MM.1S (cell line): ENCODE data around the gene ARL8B.
A peak's percentile ranks its signal among the peaks of the same experiment; 100 is the strongest.

ENCODE experiments used
- DNase-seq: peaks from one replicate; pipeline ENCODE4 v3.0.0-alpha.2; 2015
- H2AFZ ChIP-seq: fragments of 300-600 bp; sonication (generic); 2 replicates; pipeline ENCODE4 v1.6.0; 2016; ENCODE audit warnings: antibody characterized with exemption, low read length
- H3F3A ChIP-seq: fragments of 300-600 bp; sonication (generic); 2 replicates; pipeline ENCODE4 v1.6.1; 2016; ENCODE audit warnings: mild to moderate bottlenecking, antibody characterized with exemption, low read length, moderate library complexity, mixed read lengths; ENCODE audit not compliant: insufficient read depth
- H3K27ac ChIP-seq: fragments of 300-600 bp; sonication (generic); 2 replicates; pipeline ENCODE4 v1.5.1; 2016; ENCODE audit warnings: mild to moderate bottlenecking, low read length
- H3K27me3 ChIP-seq: fragments of 300-600 bp; sonication (generic); replicated peaks from 2 replicates; pipeline ENCODE4 v1.6.0; 2016; ENCODE audit warnings: low read length; ENCODE audit not compliant: insufficient read depth
- H3K36me3 ChIP-seq: fragments of 300-600 bp; sonication (generic); replicated peaks from 2 replicates; pipeline ENCODE4 v1.6.1; 2016; ENCODE audit warnings: mild to moderate bottlenecking, low read length, mixed read lengths; ENCODE audit not compliant: insufficient read depth
- H3K4me1 ChIP-seq: fragments of 300-600 bp; sonication (generic); 2 replicates; pipeline ENCODE4 v1.6.1; 2016; ENCODE audit warnings: low read length, mixed read lengths
- H3K4me2 ChIP-seq: fragments of 300-600 bp; sonication (generic); 2 replicates; pipeline ENCODE4 v1.6.0; 2016; ENCODE audit warnings: low read depth, low read length
- H3K4me3 ChIP-seq: fragments of 300-600 bp; sonication (generic); 2 replicates; pipeline ENCODE4 v1.5.1; 2016; ENCODE audit warnings: low read length, mixed read lengths
- H3K79me2 ChIP-seq: fragments of 300-600 bp; sonication (generic); 2 replicates; pipeline ENCODE4 v1.6.1; 2016; ENCODE audit warnings: mixed run types, low read length, mixed read lengths
- H3K9ac ChIP-seq: fragments of 300-600 bp; sonication (generic); 2 replicates; pipeline ENCODE4 v1.6.1; 2016; ENCODE audit warnings: low read length, mixed read lengths
- H3K9me2 ChIP-seq: fragments of 300-600 bp; sonication (generic); replicated peaks from 2 replicates; pipeline ENCODE4 v1.6.1; 2016; ENCODE audit warnings: mild to moderate bottlenecking, low read length, mixed read lengths; ENCODE audit not compliant: insufficient read depth
- H3K9me3 ChIP-seq: fragments of 300-600 bp; sonication (generic); replicated peaks from 2 replicates; pipeline ENCODE4 v1.6.1; 2016; ENCODE audit warnings: mild to moderate bottlenecking, low read length, mixed read lengths; ENCODE audit not compliant: insufficient read depth
- H4K20me1 ChIP-seq: fragments of 300-600 bp; sonication (generic); 2 replicates; pipeline ENCODE4 v1.6.1; 2016; ENCODE audit warnings: mild to moderate bottlenecking, low read length, moderate library complexity, mixed read lengths; ENCODE audit not compliant: insufficient read depth
- EZH2 ChIP-seq: fragments of 300-600 bp; sonication (generic); optimal IDR thresholded peaks from 2 replicates; pipeline ENCODE3; 2017; ENCODE audit warnings: low read depth, mild to moderate bottlenecking, antibody characterized with exemption, low read length, mixed read lengths
- EZH2phosphoT487 ChIP-seq: fragments of 300-600 bp; sonication (generic); IDR thresholded peaks from 2 replicates; pipeline ENCODE4 v1.6.1; 2018; ENCODE audit warnings: antibody characterized with exemption, low read length
- TF ChIP-seq, protein P1 (sequence below): fragments of 300-600 bp; sonication (generic); IDR thresholded peaks from 2 replicates; pipeline ENCODE4 v1.5.1; 2016; ENCODE audit warnings: antibody characterized with exemption, low read length, mixed read lengths

ARL8B gene

DNA sequence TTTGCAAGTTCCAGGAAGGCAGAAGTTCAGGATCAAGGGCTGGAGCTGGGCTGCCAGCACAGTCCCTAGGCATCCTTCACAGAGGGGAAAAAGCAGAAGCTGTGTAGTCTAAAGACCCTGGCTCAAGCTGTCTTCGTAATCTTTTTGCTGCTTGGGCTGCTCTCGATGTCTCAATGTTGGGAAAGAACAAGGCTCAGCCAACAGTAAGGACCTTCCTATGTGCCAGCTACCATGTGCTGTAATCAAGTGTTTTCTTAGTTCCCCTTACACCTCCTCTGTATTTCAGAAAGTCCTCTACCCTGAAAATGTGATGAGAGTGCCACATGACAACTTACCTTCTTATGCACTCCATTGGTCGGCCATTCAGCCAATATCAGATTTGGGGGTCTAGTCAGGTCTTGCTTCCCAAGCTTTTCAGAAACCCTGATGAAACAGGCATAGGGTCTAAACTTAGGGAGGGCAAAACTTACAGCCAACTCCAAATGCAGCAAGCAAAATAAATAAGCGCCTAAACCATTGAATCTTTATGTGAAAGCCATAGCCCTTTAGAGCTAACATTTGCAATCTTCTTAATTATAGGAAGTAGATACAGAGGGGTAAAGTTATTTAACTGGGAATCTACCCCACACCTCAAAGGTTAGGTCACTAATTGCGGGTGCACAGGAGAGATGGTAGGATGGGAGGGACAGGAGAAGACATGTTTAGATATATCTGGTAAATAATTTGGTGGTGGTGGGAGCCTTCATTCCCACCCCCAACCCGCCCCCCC, 64.2 kb downstream of the ARL8B start:
- Histone ChIP-seq H3K36me3 (no peaks in the 10 kb centered on the region), H3K4me2 (peak overlapping the region; percentile 65), H3K27ac (peak overlapping the region; percentile 80), H3K9me2 (no peaks in the 10 kb centered on the region), H2AFZ (no peak overlapping the region), H3K4me1 (peaks cover 45% of the 10 kb centered on the region), H3K9me3 (no peaks in the 10 kb centered on the region), H3F3A (peaks cover 73% of the 10 kb centered on the region), H3K9ac (peak overlapping the region; percentile 95), H3K4me3 (peak overlapping the region; percentile 78), H3K27me3 (no peaks in the 10 kb centered on the region), H4K20me1 (no peaks in the 10 kb centered on the region), H3K79me2 (peaks cover 78% of the 10 kb centered on the region)
- TF ChIP-seq, protein P1, sequence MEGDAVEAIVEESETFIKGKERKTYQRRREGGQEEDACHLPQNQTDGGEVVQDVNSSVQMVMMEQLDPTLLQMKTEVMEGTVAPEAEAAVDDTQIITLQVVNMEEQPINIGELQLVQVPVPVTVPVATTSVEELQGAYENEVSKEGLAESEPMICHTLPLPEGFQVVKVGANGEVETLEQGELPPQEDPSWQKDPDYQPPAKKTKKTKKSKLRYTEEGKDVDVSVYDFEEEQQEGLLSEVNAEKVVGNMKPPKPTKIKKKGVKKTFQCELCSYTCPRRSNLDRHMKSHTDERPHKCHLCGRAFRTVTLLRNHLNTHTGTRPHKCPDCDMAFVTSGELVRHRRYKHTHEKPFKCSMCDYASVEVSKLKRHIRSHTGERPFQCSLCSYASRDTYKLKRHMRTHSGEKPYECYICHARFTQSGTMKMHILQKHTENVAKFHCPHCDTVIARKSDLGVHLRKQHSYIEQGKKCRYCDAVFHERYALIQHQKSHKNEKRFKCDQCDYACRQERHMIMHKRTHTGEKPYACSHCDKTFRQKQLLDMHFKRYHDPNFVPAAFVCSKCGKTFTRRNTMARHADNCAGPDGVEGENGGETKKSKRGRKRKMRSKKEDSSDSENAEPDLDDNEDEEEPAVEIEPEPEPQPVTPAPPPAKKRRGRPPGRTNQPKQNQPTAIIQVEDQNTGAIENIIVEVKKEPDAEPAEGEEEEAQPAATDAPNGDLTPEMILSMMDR = no peak
- TF ChIP-seq EZH2phosphoT487 (no peak), EZH2 (no peak)
- DNase-seq = peak; percentile 45

DNA sequence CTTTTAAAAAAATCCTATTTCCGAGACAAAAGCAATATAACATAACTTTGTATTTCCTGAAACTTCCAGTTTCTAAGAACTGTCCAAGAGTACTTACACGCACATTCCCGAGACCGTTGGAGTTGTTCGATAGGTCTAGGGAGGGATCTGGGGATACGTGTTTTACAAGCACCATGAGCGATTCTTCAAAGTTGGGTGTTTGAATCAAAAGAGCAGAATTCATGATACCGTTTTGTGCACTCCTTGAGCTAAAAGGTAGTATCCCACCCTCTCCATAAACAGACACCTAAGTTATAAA, 64.7 kb downstream of the ARL8B start:
- peaks cover 74% of the 10 kb centered on the region for H3F3A ChIP-seq
- H3K4me1 ChIP-seq = peaks cover 43% of the 10 kb centered on the region
- TF ChIP-seq EZH2phosphoT487 = no peak
- no peak for TF ChIP-seq EZH2
- TF ChIP-seq, protein P1 = no peak
- H2AFZ ChIP-seq = no peak overlapping the region
- H3K79me2 ChIP-seq = peaks cover 82% of the 10 kb centered on the region
- no peaks in the 10 kb centered on the region for H3K9me2 ChIP-seq
- H3K4me3 ChIP-seq = peak overlapping the region; percentile 78
- H3K27ac ChIP-seq = peak overlapping the region; percentile 80
- no peaks in the 10 kb centered on the region for H3K27me3 ChIP-seq
- no peaks in the 10 kb centered on the region for H3K9me3 ChIP-seq
- H4K20me1 ChIP-seq = no peaks in the 10 kb centered on the region
- DNase-seq = no peak
- H3K9ac ChIP-seq = peak overlapping the region; percentile 95
- H3K36me3 ChIP-seq = no peaks in the 10 kb centered on the region
- peak overlapping the region; percentile 65 for H3K4me2 ChIP-seq

DNA sequence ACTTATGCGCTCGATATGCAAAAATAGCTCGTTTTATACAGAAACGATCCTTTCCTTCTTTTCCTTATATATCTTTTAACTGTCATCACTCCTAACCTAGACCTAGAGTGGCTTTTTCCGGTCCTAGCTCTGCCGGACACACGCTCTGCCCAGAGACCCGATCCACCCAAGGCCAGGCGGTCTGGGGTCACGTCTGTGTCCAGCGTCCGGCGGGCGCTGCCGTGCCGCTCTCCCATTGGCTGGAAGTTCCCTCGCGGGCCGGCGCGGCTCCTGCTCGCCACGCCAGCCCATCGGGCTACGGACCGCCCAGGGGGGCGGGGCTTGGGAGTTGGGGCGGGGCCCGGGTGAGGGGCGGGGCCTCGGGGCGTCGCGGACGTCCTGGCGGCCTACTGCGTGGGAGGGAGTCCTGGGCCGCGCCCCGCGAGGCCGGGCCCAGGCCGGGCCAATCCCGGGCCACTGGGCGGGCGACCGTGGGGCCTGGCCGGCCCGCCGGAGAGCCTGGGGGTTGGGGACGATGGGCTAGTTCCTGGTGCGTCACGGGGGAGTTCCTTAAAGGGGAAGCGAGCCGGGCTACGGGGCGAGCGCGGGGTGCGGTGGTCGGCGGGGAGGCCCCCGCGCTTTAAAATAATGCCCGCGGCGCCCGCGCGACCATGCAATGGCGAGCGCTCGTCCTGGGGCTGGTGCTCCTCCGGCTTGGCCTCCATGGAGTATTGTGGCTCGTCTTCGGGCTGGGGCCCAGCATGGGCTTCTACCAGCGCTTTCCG, 65.2 kb downstream of the ARL8B start, which contains the start of gene EDEM1:
Gene EDEM1, plus strand, starts transcription at position 552 of the 764 bp plus-strand sequence. Its CDS starts 99 bp downstream, at position 651.
- TF ChIP-seq EZH2phosphoT487 (no peak), EZH2 (no peak)
- TF ChIP-seq, protein P1 = no peak
- Histone ChIP-seq H3K4me2 (peak within 1 kb of the TSS; percentile 87), H3K27me3 (no peaks in the 10 kb centered on the region), H3K27ac (peak within 1 kb of the TSS; percentile 98), H3K9me2 (no peaks in the 10 kb centered on the region), H3F3A (peaks cover 75% of the 10 kb centered on the region), H3K9me3 (no peaks in the 10 kb centered on the region), H3K4me1 (peaks cover 45% of the 10 kb centered on the region), H2AFZ (no peak within 1 kb of the TSS), H3K4me3 (peak within 1 kb of the TSS; percentile 95), H3K79me2 (peaks cover 87% of the 10 kb centered on the region), H4K20me1 (no peaks in the 10 kb centered on the region), H3K36me3 (no peaks in the 10 kb centered on the region), H3K9ac (peak within 1 kb of the TSS; percentile 100)
- peak; percentile 95 for DNase-seq
